Measurements from ENCODE around the gene TM4SF1.
A peak's percentile ranks its signal among the peaks of the same experiment; 100 is the strongest.

The TM4SF1 gene

GRCh38 chr3:149377408-149378364 is at the start of gene TM4SF1:
Gene TM4SF1, minus strand, starts transcription at chr3:149377649. Its CDS starts 102 bp downstream, at chr3:149377547.
- Histone ChIP-seq H3K27ac (peak within 1 kb of the TSS; percentile 50 to 88), H3K4me3 (peak within 1 kb of the TSS; percentile 67)
- DNase-seq (ENCODE audit: low spot score): peak; percentile 84
- TF ChIP-seq CTCF (IDR thresholded peaks at IDR 0.05): no peak

DNA sequence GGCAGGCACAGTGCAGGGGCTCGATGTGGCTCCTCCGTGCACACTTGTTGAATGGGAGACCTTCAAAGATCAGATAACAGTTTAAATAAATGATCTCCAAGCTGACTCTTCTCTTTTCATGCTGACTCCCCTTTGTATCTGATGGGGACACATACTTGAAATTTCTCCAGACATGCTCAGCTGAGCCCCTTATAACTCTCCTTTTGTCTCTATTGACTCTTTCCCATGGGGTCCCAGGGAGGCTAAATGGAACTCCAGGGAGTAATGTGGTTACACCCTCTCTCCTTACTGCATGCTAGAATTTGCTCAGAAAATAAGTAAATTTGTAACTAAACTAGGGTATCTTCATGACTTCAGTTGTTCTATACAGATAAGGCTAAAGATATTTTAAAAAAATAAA is 48.9 kb upstream of the TM4SF1 start:
- Histone ChIP-seq H3K27ac (no peak overlapping the region), H3K4me3 (no peak overlapping the region)
- DNase-seq (ENCODE audit: low spot score): no peak
- TF ChIP-seq CTCF (IDR thresholded peaks at IDR 0.05): no peak

GRCh38 chr3:149424918-149425317 is 47.5 kb upstream of the TM4SF1 start:
- no peak for TF ChIP-seq CTCF (IDR thresholded peaks at IDR 0.05)
- DNase-seq (ENCODE audit: low spot score): no peak

GRCh38 chr3:149421764-149422163 is 44.3 kb upstream of the TM4SF1 start:
- Histone ChIP-seq H3K27ac (no peak overlapping the region), H3K4me3 (no peak overlapping the region)
- TF ChIP-seq CTCF (IDR thresholded peaks at IDR 0.05): no peak
- no peak for DNase-seq (ENCODE audit: low spot score)

More at GRCh38 chr3:149424918-149425317, 47.5 kb upstream of the TM4SF1 start:
- no peak overlapping the region for H3K4me3 ChIP-seq
- peak overlapping the region in 1 of 2 donors; percentile 8 for H3K27ac ChIP-seq

DNA sequence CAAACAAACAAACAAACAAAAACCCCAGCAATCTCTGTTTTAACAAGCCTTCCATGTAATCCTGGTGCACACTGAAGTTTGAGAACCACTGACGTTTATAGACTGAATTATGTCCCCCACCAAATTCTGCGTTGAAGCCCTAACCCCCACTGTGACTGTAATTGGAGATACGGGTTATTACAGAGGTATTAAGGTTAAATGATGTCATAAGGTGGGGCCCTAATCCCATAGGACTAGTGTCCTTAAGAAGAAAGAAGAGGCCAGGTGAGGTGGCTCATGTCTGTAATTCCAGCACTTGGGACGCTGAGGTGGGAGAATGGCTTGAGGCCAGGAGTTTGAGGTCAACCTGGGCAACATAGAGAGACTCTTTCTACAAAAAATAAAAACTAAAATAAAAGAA is 42.4 kb upstream of the TM4SF1 start:
- DNase-seq (ENCODE audit: low spot score): no peak
- Histone ChIP-seq H3K27ac (no peak overlapping the region), H3K4me3 (no peak overlapping the region)
- no peak for TF ChIP-seq CTCF (IDR thresholded peaks at IDR 0.05)

DNA sequence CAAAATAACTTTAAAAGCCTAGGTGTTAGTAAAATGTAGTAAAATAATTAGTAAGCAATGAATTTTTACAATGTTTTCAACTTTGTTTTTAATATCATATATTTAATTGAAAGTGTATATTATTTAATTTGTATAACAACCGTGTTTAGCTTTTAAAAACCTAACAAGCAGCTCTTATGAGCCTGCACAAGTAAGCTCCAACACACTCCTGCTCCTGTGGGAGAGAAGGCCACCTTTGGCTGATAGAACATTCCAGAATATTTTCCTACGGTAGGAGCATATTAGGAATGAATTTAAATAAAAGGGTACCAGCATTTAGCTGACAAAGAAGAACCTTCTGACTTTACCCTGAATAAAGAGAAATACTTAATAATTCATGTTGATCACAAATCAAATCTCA is 40.3 kb upstream of the TM4SF1 start:
- DNase-seq (ENCODE audit: low spot score): no peak
- no peak for TF ChIP-seq CTCF (IDR thresholded peaks at IDR 0.05)
- no peak overlapping the region for H3K27ac ChIP-seq
- no peak overlapping the region for H3K4me3 ChIP-seq

GRCh38 chr3:149417174-149417573 is 39.7 kb upstream of the TM4SF1 start:
- TF ChIP-seq CTCF (IDR thresholded peaks at IDR 0.05): no peak
- no peak for DNase-seq (ENCODE audit: low spot score)
- H3K27ac ChIP-seq: no peak overlapping the region
- H3K4me3 ChIP-seq: no peak overlapping the region
